RWPE2 (cell line): ENCODE measurements around the gene CDK5.

ENCODE experiments used
- ATAC-seq: fragments of 200-7000 bp; cut with Tn5 transposase; 3 replicates; pipeline ENCODE4 v1.9.1; 2021; ENCODE audit warnings: low read depth
- DNase-seq: peaks from one replicate; pipeline ENCODE4 v3.0.0-alpha.2; 2020; ENCODE audit warnings: low spot score
- H3K27ac ChIP-seq: fragments of 450-650 bp; 2 replicates; pipeline ENCODE4 v1.5.1; 2017; ENCODE audit warnings: mild to moderate bottlenecking; ENCODE audit not compliant: poor library complexity, severe bottlenecking
- H3K27me3 ChIP-seq: fragments of 250-450 bp; sonication (Bioruptor Pico); 2 replicates; pipeline ENCODE4 v1.5.1; 2021; ENCODE audit warnings: mild to moderate bottlenecking, moderate library complexity; ENCODE audit not compliant: insufficient read depth, poor library complexity, severe bottlenecking
- H3K36me3 ChIP-seq: fragments of 250-450 bp; sonication (Bioruptor Pico); 2 replicates; pipeline ENCODE4 v1.5.1; 2020; ENCODE audit warnings: low read depth, mild to moderate bottlenecking, moderate library complexity
- H3K4me1 ChIP-seq: fragments of 250-450 bp; sonication (Bioruptor Pico); 2 replicates; pipeline ENCODE4 v1.5.1; 2021; ENCODE audit warnings: mild to moderate bottlenecking, moderate library complexity; ENCODE audit not compliant: insufficient read depth, poor library complexity, severe bottlenecking
- H3K4me3 ChIP-seq: fragments of 250-450 bp; sonication (Bioruptor Pico); 2 replicates; pipeline ENCODE4 v1.5.1; 2021; ENCODE audit warnings: mild to moderate bottlenecking, moderate library complexity; ENCODE audit not compliant: severe bottlenecking
- H3K9me3 ChIP-seq: fragments of 250-450 bp; sonication (Bioruptor Pico); 2 replicates; pipeline ENCODE4 v1.5.1; 2021; ENCODE audit warnings: mild to moderate bottlenecking, moderate library complexity; ENCODE audit not compliant: severe bottlenecking
- CTCF ChIP-seq: fragments of 450-650 bp; IDR thresholded peaks from one replicate; pipeline ENCODE4 v1.5.1; 2017; ENCODE audit warnings: mild to moderate bottlenecking, moderate library complexity; ENCODE audit not compliant: poor library complexity, severe bottlenecking

Gene CDK5

GRCh38 chr7:151058781-151059366, 1.2 kb upstream of the CDK5 start:
- DNase-seq (no peak), ATAC-seq (no peak)
- peaks cover 6% of the 10 kb centered on the region; the same call in 1 of the 2 replicates for H3K36me3 ChIP-seq
- H3K9me3 ChIP-seq: no peaks in the 10 kb centered on the region
- H3K4me3 ChIP-seq: peak overlapping the region; percentile 48
- TF ChIP-seq CTCF: no peak
- peak overlapping the region; percentile 86 for H3K27ac ChIP-seq
- H3K4me1 ChIP-seq: peaks cover 28% of the 10 kb centered on the region
- H3K27me3 ChIP-seq: no peaks in the 10 kb centered on the region

GRCh38 chr7:151057989-151058780, 488 bp upstream of the CDK5 start:
- Histone ChIP-seq H3K4me3 (peak overlapping the region; percentile 48), H3K27me3 (no peaks in the 10 kb centered on the region), H3K4me1 (peaks cover 25% of the 10 kb centered on the region), H3K27ac (peak overlapping the region; percentile 86), H3K36me3 (no peaks in the 10 kb centered on the region), H3K9me3 (no peaks in the 10 kb centered on the region)
- DNase-seq (peak; percentile 99), ATAC-seq (peak; percentile 89)
- no peak for TF ChIP-seq CTCF

GRCh38 chr7:151056666-151057505, 811 bp downstream of the CDK5 start:
- DNase-seq (no peak), ATAC-seq (no peak)
- no peak overlapping the region for H3K27ac ChIP-seq
- H3K36me3 ChIP-seq: no peaks in the 10 kb centered on the region
- peak overlapping the region; percentile 48 for H3K4me3 ChIP-seq
- no peaks in the 10 kb centered on the region for H3K9me3 ChIP-seq
- no peak for TF ChIP-seq CTCF
- no peaks in the 10 kb centered on the region for H3K27me3 ChIP-seq
- H3K4me1 ChIP-seq: peaks cover 15% of the 10 kb centered on the region

- ATAC-seq: no peak
- no peak overlapping the region for H3K4me3 ChIP-seq
Observed at GRCh38 chr7:151056283-151056665, 1.4 kb downstream of the CDK5 start.

More at GRCh38 chr7:151056283-151056665, 1.4 kb downstream of the CDK5 start:
- TF ChIP-seq CTCF: no peak
- Histone ChIP-seq H3K27me3 (no peaks in the 10 kb centered on the region), H3K9me3 (no peaks in the 10 kb centered on the region), H3K36me3 (no peaks in the 10 kb centered on the region), H3K27ac (no peak overlapping the region), H3K4me1 (peaks cover 9% of the 10 kb centered on the region)
- DNase-seq: no peak
